Mesendoderm (in vitro differentiated cells): ENCODE measurements around the gene EPS8.
"Not testable (repeated sequence)": the region's sequence is repeated elsewhere in the genome, so short reads cannot be mapped to it uniquely, and the experiment has no call there.

ENCODE experiments used
- DNase-seq: peaks from one replicate; pipeline ENCODE4 v3.0.0; 2013
- H2AK5ac ChIP-seq: 2 replicates; pipeline ENCODE4 v1.6.1; 2013; ENCODE audit warnings: low read length, inconsistent platforms
- H2BK120ac ChIP-seq: 2 replicates; pipeline ENCODE4 v1.6.1; 2013; ENCODE audit warnings: low read depth, mild to moderate bottlenecking, low read length, moderate library complexity, mixed read lengths
- H2BK15ac ChIP-seq: replicated peaks from 2 replicates; pipeline ENCODE4 v1.6.1; 2013; ENCODE audit warnings: low read depth, mild to moderate bottlenecking, moderate library complexity
- H2BK5ac ChIP-seq: 2 replicates; pipeline ENCODE4 v1.6.1; 2013; ENCODE audit warnings: low read length, inconsistent platforms
- H3K18ac ChIP-seq: 2 replicates; pipeline ENCODE4 v1.6.1; 2013; ENCODE audit warnings: mild to moderate bottlenecking, low read length, mixed read lengths
- H3K23ac ChIP-seq: one replicate; pipeline ENCODE4 v1.6.1; 2013; ENCODE audit warnings: low read length
- H3K27ac ChIP-seq: 2 replicates; pipeline ENCODE4 v1.5.1; 2013; ENCODE audit warnings: low read depth, mild to moderate bottlenecking, inconsistent platforms, low read length, moderate library complexity
- H3K27me3 ChIP-seq: 2 replicates; pipeline ENCODE4 v1.6.1; 2013; ENCODE audit warnings: low read length, control low read depth, mild to moderate bottlenecking, inconsistent platforms; ENCODE audit not compliant: insufficient read depth, poor library complexity
- H3K36me3 ChIP-seq: 2 replicates; pipeline ENCODE4 v1.6.1; 2013; ENCODE audit warnings: low read length, inconsistent platforms; ENCODE audit not compliant: control insufficient read depth, insufficient read depth
- H3K4ac ChIP-seq: one replicate; pipeline ENCODE4 v1.6.1; 2013; ENCODE audit warnings: low read depth, mild to moderate bottlenecking, low read length, moderate library complexity
- H3K4me1 ChIP-seq: 2 replicates; pipeline ENCODE4 v1.6.1; 2013; ENCODE audit warnings: low read depth, low read length, inconsistent platforms; ENCODE audit not compliant: control insufficient read depth
- H3K4me2 ChIP-seq: 2 replicates; pipeline ENCODE4 v1.6.1; 2013; ENCODE audit warnings: low read length
- H3K4me3 ChIP-seq: 2 replicates; pipeline ENCODE4 v1.5.1; 2013; ENCODE audit warnings: mild to moderate bottlenecking, low read length
- H3K56ac ChIP-seq: one replicate; pipeline ENCODE4 v1.6.1; 2013; ENCODE audit warnings: low read length
- H3K79me1 ChIP-seq: 2 replicates; pipeline ENCODE4 v1.6.1; 2013; ENCODE audit warnings: low read length, inconsistent platforms
- H3K79me2 ChIP-seq: 2 replicates; pipeline ENCODE4 v1.6.1; 2013; ENCODE audit warnings: mild to moderate bottlenecking, low read length; ENCODE audit not compliant: control insufficient read depth, insufficient read depth
- H3K9ac ChIP-seq: 2 replicates; pipeline ENCODE4 v1.6.1; 2013; ENCODE audit warnings: low read length, inconsistent platforms
- H4K5ac ChIP-seq: one replicate; pipeline ENCODE4 v1.6.1; 2013; ENCODE audit warnings: low read length
- H4K8ac ChIP-seq: one replicate; pipeline ENCODE4 v1.6.1; 2013; ENCODE audit warnings: low read depth, mild to moderate bottlenecking, control low read depth, low read length, moderate library complexity
- WGBS: extraction: QIAGEN DNeasy Blood & Tissue Kit; methylation state at CpG from one replicate; pipeline ENCODE4 v1.1.7; 2013; ENCODE audit warnings: low lambda C conversion rate, missing lambda C conversion rate; ENCODE audit not compliant: insufficient coverage; ENCODE audit errors: extremely low coverage; 5-methylcytosine and 5-hydroxymethylcytosine counted together

Gene EPS8

DNA sequence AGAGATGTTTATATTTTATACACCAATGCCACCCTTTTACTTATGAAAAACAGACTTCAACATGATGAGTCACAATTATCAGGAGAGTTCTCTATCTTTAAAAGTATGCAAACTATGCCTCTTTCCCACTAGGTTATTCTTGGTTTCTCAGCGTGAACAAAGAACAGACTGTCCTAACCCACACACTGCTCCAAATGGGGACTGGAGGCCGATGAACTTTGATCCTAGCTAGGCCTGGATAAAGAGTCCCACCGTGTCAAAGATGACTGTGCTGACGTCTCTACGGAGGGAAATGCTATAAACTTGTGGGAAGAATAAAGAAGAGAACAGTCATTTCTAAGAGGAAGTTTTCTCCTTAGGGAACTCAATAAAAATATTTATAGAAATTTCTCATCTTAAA, 160.1 kb downstream of the EPS8 start:
- no peak overlapping the region for H3K9ac ChIP-seq
- H2BK120ac ChIP-seq = no peak overlapping the region
- H3K27me3 ChIP-seq = no peaks in the 10 kb centered on the region
- H3K4me3 ChIP-seq = no peak overlapping the region
- no peak overlapping the region for H4K8ac ChIP-seq
- H3K27ac ChIP-seq = no peak overlapping the region
- no peak overlapping the region for H4K5ac ChIP-seq
- peak; percentile 86 for DNase-seq
- no peak overlapping the region for H3K56ac ChIP-seq
- H3K4me2 ChIP-seq = no peak overlapping the region
- H2AK5ac ChIP-seq = no peak overlapping the region
- no peak overlapping the region for H3K4ac ChIP-seq
- WGBS = no CpG with 5 or more reads among the region's 5 CpGs
- H3K79me1 ChIP-seq = no peaks in the 10 kb centered on the region
- H2BK15ac ChIP-seq = no peak overlapping the region
- H3K4me1 ChIP-seq = peaks cover 7% of the 10 kb centered on the region
- H3K18ac ChIP-seq = no peak overlapping the region
- H3K79me2 ChIP-seq = no peaks in the 10 kb centered on the region
- no peaks in the 10 kb centered on the region for H3K36me3 ChIP-seq
- H2BK5ac ChIP-seq = no peak overlapping the region
- H3K23ac ChIP-seq = no peak overlapping the region

DNA sequence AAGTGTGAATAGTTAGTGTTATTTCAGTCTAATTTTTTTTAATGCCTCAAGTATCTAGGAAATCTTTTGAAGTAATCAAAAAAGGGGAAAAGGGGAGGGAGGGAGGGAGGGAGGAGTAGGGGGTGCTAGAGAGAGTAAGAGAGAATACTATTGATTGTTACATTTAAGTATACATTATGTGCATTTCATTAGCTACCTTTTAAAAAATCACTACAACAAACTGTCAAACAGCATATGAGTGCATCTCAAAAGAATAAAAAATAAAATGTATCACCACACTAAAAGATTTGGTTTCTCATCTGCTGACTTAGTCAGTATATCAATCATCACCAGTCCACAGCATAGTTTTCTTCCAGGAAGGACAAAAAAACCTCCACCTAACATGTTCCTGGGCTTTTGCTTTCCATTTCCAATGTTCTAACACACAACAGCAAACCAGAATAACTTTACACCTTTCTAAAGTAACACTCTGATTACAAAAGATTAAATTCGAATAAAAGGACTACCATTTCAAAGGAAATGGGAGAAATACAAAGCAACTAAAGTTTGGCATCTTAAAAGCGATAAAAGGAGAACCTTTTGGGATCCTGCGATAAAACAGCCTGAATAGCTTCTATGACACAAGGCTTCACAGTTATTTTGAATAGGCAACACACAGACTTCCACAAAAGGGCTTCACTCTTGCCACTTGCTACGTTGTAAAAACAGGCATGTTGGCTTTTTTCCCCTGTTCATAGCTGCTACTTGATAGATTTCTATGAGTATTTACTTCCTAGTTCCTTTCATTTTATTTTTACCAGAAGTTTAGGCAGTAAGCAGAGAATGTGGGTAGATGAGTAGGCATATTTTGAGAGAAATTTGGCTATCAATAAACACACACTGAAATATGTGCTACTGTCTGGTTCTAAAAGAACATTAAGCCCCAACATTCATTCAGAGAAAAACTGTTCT, 160.9 kb downstream of the EPS8 start:
- no peak overlapping the region for H3K4me3 ChIP-seq
- H3K27ac ChIP-seq = no peak overlapping the region
- peak; percentile 37 for DNase-seq

DNA sequence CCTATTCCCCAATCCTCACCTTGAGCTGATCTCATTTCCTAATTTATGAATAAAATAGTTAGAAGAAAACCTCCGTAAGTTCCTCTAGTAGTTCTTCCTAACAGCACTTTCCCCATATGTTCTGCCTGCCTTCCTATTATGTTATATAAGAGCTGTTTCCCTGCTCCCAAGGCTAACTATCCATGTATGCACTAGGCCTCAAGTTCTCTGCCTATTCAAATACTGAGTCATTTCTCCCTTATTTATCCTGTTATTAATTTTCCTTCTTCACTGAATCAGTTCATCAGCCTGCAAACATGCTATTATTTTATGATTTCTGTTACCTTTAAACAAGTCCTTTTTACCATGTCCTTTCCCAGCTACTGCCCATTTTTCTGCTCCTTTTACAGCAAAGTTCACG, 164.1 kb downstream of the EPS8 start:
- no peak overlapping the region for H3K4me3 ChIP-seq
- H2BK120ac ChIP-seq = no peak overlapping the region
- no peaks in the 10 kb centered on the region for H3K79me2 ChIP-seq
- no peak overlapping the region for H2AK5ac ChIP-seq
- no peaks in the 10 kb centered on the region for H3K79me1 ChIP-seq
- H4K8ac ChIP-seq = no peak overlapping the region
- DNase-seq = no peak
- H3K56ac ChIP-seq = no peak overlapping the region
- H3K36me3 ChIP-seq = no peaks in the 10 kb centered on the region
- no peak overlapping the region for H4K5ac ChIP-seq
- H3K4ac ChIP-seq = no peak overlapping the region
- H3K4me2 ChIP-seq = no peak overlapping the region
- H3K4me1 ChIP-seq = no peaks in the 10 kb centered on the region
- WGBS = no CpG with 5 or more reads among the region's 2 CpGs
- H3K27ac ChIP-seq = no peak overlapping the region
- no peak overlapping the region for H2BK5ac ChIP-seq
- H3K9ac ChIP-seq = no peak overlapping the region
- H3K27me3 ChIP-seq = no peaks in the 10 kb centered on the region
- no peak overlapping the region for H3K18ac ChIP-seq
- no peak overlapping the region for H3K23ac ChIP-seq
- H2BK15ac ChIP-seq = no peak overlapping the region

More for the DNA sequence above, 160.9 kb downstream of the EPS8 start:
- Histone ChIP-seq H3K36me3 (no peaks in the 10 kb centered on the region), H3K4me2 (no peak overlapping the region), H3K23ac (no peak overlapping the region), H3K4me1 (peaks cover 2% of the 10 kb centered on the region), H3K18ac (no peak overlapping the region), H2AK5ac (no peak overlapping the region), H2BK15ac (no peak overlapping the region), H4K8ac (no peak overlapping the region), H3K79me2 (no peaks in the 10 kb centered on the region), H3K79me1 (no peaks in the 10 kb centered on the region), H3K27me3 (no peaks in the 10 kb centered on the region), H3K4ac (no peak overlapping the region), H3K56ac (no peak overlapping the region), H2BK5ac (no peak overlapping the region), H2BK120ac (no peak overlapping the region), H4K5ac (no peak overlapping the region), H3K9ac (no peak overlapping the region)
- WGBS = no CpG with 5 or more reads among the region's 4 CpGs

DNA sequence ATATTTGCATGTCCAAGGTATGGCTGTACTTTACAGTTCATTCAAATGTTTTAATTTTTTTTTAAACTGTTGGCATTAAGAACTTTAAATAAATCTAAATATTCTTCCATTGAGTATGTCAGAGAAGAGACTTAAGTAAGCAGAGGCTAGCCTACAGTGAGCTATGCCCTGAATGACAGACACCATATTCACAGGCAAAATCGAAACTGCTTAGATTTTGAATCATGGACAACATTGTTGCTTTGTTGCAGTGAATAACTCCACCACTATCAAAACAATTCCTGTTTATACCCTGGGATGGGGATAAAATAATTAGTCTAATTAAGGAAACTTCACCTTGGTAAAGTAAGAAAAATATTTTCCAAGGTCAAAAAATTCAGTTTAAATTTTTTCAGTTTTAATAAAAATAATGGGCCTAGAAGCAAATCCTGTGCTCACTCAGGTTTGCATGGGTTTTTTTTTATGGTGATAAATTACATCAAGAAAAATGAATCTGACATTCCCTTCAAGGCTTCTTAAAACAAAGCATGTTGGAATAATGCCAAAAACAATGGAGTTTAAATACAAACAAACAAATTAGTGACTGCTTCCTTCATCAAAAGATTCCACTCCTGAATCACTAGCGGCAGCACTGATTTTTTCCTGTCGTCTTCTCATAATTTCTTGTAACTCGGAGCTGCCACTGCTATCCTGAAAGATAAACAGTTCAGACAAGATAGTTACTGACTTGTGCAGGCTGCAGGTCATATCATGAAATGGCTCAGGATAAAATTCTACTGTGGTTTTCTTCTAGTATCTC, 168.2 kb downstream of the EPS8 start:
- no peak overlapping the region for H2BK15ac ChIP-seq
- no peak overlapping the region for H3K27ac ChIP-seq
- H3K4ac ChIP-seq = no peak overlapping the region
- no peaks in the 10 kb centered on the region for H3K79me2 ChIP-seq
- H3K79me1 ChIP-seq = no peaks in the 10 kb centered on the region
- H2BK120ac ChIP-seq = no peak overlapping the region
- H3K27me3 ChIP-seq = no peaks in the 10 kb centered on the region
- no peaks in the 10 kb centered on the region for H3K4me1 ChIP-seq
- H3K4me3 ChIP-seq = no peak overlapping the region
- H4K8ac ChIP-seq = no peak overlapping the region
- H3K36me3 ChIP-seq = no peaks in the 10 kb centered on the region
- H2AK5ac ChIP-seq = no peak overlapping the region
- H4K5ac ChIP-seq = no peak overlapping the region
- H3K23ac ChIP-seq = no peak overlapping the region
- DNase-seq = no peak
- no peak overlapping the region for H3K18ac ChIP-seq
- no peak overlapping the region for H3K56ac ChIP-seq
- H3K9ac ChIP-seq = no peak overlapping the region
- WGBS = no CpG with 5 or more reads among the region's 4 CpGs
- no peak overlapping the region for H2BK5ac ChIP-seq
- H3K4me2 ChIP-seq = no peak overlapping the region

DNA sequence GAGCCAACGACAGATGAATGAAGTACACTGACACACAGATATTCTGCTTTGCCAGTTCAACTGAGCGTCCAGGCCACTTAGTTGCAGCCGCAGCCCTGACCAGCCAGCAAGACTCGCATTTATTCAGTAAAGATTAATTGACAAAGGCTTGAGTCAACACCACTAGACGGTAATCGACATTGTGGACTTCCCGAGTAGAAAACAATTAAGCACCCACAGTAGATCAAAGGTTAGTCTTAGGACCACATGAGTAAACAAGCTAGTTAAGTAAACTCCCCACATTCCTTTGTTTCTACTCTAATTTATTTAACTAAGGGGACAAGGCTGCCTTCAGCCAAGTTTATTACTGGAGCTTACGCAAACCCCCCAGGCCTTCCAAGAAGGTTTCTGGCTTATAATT, 172.7 kb downstream of the EPS8 start:
- H3K18ac ChIP-seq, H3K27ac ChIP-seq, H2BK15ac ChIP-seq, H3K9ac ChIP-seq, H3K56ac ChIP-seq, H3K79me2 ChIP-seq, H3K4me3 ChIP-seq, H3K27me3 ChIP-seq, H2BK120ac ChIP-seq, DNase-seq, H3K4me2 ChIP-seq, H2AK5ac ChIP-seq, H3K23ac ChIP-seq, H4K5ac ChIP-seq, H2BK5ac ChIP-seq, H3K4me1 ChIP-seq, H3K4ac ChIP-seq, H4K8ac ChIP-seq, H3K79me1 ChIP-seq, H3K36me3 ChIP-seq: not testable (repeated sequence)
- no CpG with 5 or more reads among the region's 8 CpGs for WGBS
